Esophagus mucosa (tissue), 1 donor: Measurements from ENCODE around the gene TSPEAR. TPM values are rescaled to one million over a fixed set of nuclear protein-coding genes. Genes with fewer than 3 reads are reported as not detected.
"Not testable (repeated sequence)": the region's sequence is repeated elsewhere in the genome, so short reads cannot be mapped to it uniquely, and the experiment has no call there.

Experiments used
- ATAC-seq: fragments of 200-7000 bp; cut with Tn5 transposase; one replicate; pipeline ENCODE4 v1.9.1; 2020
- total RNA-seq: library from RNA; stranded (reverse); gene quantifications from one replicate; pipeline ENCODE4 v1.2.4, GENCODE V29; 2023
- donor health status: DM: yes; HTN: yes; CAD: no.

TSPEAR gene
- total RNA-seq, 1 donor from 2014 or later: 0.08 TPM

DNA sequence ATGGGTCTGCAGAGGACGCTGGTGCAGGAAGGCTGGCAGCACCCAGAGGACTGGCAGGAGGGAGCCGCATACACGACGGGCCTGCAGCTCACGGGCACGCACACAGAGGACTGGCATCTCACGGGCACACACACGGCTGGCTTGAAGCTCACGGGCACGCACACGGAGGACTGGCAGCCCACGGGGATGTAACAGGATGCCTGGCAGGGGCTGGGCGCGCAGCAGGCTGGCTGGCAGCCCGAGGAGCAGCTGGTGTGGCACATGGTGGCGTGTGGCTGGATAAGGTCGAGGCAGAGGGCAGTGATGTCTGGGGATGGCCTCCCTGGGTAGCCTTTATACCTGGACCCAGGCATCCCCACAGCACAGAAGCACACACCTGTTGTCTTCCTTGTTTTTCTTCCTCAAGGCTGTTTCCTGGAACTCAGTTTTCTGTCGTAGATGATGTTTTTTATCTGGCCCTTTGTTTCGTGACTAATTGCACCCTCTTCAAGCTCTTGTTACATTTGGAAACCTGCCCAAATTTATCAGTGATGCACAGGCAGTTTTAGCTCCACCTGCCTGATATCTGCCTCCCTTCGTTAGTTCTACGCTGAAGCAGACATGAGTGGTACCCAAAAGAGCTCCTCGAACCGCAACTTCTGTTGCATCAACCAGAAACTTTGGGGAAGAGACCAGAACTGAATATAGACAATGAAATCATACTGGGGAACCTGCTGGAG, 29.4 kb downstream of the TSPEAR start, which contains the start of gene KRTAP12-1:
KRTAP12-1 (minus strand) TSS at position 303 of the 719 bp plus-strand sequence; CDS start at position 263, 40 bp downstream.
- ATAC-seq: no peak

DNA sequence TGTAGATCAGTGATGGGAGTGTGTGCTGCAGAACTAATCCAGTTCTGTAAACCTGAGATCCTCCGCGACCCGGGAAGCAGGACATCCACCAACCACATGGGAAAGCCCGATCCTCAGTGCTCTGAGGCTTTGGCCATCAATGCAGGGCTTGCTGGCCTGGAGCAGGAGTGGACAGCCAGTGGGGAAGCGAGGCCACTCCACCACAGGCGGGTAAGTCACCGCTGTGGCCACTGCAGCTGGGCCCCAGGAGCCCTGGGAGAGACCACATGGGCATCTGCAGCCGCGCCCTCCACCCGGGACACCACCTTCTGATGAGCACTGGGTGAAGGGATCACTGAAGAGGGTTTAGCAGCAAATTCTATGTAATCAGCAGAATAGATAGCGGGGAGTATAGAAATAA, 30.2 kb downstream of the TSPEAR start:
- no peak for ATAC-seq

DNA sequence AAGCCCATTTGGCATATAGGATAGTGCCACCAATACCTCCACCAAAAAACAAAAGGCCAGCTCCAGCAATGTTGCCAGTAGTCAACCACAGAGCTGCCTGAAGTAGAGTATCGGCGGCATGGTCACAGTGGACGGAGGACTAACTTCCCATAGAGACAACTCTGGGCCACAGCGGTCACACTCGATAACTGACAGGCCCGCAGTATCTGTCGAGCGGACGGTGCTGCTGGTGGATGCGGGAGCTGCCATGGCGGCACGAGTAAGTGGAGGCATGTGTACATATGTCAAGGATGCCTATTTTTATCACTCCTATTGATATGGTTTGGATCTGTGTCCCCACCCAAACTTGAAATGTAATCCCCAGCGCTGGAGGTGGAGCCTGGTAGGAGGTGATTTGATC, 33.5 kb downstream of the TSPEAR start:
- no peak for ATAC-seq

DNA sequence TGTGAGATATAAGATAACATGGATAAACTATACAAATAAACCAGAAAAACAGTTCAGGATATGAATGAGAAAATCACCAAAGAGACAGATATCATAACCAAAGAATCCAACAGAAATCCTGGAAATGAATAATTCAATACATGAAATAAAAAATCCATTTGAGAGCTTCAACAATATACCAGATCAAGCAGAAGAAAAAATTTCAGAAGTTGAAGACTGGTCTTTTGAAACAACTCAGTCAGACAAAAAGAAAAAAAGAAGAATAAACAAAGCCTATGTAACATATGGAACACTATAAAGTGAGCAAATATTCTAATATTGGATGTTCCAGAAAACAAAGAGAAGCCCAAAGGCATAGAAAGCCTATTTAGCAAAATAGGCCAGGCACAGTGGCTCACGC, 39.5 kb downstream of the TSPEAR start:
- no peak for ATAC-seq

DNA sequence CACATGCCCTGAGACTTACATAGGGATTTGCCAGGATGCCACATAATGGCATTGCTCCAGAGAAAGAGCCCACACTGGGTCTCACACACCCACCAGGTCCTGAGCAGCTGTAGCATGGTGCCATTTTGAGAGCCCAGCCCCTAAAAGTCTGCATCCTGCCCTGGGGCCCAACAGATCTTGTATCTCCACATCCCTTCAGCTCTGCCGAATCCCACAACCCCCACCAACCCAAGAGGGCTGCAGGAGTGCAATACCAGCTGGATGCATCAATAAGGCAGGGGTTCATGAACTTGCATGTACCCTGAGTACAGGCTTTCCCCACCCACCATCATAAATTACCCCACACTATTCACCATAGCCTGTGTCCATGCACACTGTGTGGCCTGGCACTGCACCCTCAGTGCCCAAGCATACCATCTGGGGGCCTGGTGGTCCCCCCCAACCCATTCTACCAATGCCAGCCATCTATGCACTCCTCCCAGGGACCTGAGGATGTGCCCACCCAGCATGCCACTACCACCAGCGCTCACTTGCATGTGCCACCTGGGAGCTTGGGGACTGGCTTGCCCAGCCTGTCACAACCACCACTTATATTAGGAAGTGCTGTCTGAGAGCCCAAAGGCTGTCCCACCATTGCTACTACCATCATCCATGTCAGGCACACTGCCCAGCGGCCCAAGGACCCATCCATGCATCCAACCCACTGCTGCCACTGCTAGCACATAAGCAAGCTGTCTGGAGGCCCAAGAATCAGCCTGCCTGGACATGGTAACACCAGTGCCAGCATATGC, 40.5 kb downstream of the TSPEAR start:
- no peak for ATAC-seq

DNA sequence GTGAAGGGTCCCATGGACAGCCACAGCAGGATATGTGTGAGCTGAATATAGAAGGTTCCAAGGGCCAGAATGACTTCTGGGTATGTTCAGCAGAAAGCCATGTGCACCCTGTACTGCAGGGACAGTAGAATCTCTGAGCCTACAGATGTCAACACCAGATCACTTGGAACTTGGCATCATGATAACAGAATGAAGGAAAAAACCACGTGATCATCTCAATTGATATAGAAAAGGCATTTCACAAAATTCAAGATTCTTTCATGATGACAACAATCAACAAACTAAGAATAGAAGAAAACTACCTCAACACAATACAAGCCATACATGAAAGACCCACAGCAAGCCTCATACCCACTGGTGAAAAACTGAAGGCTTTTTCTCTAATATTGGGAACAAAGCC, 43.8 kb downstream of the TSPEAR start:
- ATAC-seq: no peak

- ATAC-seq: peak; percentile 41
Measured at GRCh38 chr21:44666401-44667320, 44.7 kb downstream of the TSPEAR start, which contains the start of gene KRTAP12-2. KRTAP12-2 (minus strand) TSS chr21:44666927; CDS start chr21:44666886, 41 bp downstream.

DNA sequence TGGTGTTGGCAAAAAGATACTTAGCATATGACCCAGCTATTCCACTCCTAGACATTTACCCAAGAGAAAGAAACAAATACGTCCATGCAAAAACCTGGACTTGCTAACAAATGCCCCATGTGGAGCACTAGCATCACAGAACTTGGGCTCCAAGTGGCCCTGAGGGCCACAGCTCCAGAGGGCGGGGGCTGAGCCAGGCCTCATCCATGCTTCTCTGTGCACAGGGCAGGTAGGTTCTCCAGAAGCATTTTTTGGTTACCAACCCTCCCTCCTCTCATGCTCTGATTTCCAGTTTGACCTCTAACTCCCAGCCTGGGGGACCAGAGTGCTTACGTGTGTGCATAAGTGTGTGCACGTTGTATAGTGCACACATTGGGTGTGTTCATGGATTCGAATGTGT, 46.7 kb downstream of the TSPEAR start:
- ATAC-seq: no peak

DNA sequence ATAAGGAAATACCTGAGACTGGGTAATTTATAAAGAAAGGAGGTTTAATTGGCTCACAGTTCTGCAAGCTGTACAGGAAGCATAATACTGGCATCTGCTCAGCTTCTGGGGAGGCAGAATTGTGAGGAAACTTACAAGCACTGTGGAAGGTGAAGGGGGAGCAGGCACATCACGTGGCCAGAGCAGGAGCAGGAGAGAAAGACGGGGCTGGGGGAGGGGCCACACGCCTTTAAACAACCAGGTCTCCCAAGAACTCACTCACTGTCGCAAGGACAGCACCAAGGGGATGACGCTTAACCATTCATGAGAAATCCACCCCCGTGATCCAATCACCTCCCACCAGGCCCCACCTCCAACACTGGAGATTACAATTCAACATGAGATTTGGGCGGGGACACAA, 49.8 kb downstream of the TSPEAR start:
- not testable (repeated sequence) for ATAC-seq

- ATAC-seq: no peak
Measured at GRCh38 chr21:44658913-44659595, 52.3 kb downstream of the TSPEAR start.

DNA sequence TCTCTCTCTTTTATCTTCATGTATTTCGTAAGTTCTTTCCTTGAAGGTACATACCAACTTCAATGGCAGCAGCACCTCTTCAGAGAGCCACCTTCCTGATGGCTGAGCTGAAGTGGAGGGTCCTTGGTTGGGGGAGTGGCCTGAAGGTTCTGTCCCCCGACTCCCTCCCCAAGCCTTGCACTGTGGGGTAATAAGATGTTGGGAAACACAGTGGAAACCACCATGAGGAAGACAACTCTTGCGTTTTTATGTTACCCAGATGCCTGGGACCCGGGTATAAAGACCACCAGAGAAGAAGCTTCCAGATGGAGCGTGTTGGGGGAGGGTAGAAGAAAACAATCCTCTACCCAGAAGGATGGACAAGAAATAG, 52.8 kb downstream of the TSPEAR start:
- no peak for ATAC-seq

DNA sequence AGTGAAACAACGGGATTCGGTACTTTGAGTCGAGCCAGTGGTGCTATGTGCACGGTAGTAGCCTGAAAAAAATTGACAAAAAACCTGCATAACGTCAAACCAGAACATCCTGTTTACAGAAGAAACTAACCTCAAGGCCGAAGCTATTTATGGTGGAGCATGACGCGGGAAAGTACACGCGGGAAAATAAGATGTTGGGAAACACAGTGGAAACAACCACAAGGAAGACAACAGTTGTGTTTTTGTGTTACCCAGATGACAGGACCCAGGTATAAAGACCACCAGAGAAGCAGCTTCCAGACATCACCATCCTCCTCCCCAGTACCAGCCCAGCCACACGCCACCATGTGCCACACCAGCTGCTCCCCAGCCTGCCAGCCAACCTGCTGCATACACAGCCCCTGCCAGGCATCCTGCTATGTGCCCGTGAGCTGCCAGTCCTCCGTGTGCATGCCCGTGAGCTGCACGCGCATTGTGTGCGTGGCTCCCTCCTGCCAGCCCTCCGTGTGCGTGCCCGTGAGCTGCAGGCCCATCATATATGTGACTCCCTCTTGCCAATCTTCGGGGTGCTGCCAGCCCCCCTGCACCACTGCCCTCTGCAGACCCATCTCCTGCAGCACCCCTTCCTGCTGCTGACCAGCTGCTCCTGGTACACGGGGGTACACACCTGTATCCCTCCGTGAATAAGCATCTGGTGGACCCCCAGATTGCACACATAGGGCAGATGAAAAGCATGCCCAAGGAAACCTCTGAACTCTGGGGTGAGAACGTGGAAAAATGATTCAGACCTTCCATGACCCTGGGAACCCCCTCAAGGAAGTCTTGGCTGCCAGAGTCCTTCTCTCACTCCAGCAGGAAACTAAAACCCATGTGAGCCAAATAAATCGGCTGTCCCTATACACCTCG, 53.5 kb downstream of the TSPEAR start, which contains the start of gene KRTAP12-3:
KRTAP12-3 (plus strand) TSS at position 298 of the 906 bp plus-strand sequence; CDS start at position 346, 48 bp downstream.
- no peak for ATAC-seq

DNA sequence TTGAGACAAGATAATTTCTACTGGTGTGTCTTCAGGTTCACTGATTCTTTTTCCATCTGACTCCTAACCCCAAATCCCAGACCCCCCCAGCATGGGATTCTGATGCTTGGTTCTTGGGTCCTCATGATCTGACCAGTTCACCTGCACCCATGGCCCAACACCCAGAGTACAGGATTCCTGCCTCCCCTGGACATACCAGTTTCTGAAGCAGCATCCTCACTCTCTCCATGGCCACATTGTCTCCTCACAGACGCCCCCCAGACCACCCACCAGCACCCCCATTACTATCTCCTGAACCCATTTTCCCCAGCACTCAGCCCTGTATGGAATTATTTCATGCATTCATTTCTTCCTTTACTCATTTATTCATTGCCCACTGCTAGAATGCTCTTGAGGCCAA, 54.5 kb downstream of the TSPEAR start:
- ATAC-seq: no peak

DNA sequence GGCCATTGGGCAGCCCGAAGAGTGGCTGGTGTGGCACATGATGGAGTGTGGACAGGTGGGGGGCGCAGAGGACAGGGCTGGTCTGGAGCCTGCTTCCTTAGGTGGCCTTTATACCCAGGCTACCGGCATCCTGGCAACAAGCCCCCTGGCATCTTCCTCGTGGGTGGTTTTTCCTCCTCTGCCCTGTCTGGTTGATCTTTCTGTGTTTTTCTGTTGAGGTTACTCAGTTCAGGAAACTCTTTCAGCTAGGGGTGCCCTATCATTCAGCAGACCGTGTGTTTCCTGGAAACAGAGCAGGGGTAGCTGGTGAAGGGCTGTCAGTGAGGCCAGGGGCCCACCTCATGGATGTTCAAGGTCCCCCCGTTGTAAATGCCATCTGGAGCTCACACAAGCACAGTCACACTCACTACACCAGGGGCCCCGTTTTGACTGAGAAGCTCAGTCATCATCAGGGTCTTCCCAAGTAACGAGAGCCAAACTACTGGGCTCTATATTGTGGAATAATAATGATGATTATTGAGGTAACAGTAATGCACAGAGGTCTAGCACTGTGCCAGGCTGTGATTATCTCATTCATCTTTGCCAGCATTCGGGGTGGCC, 56.7 kb downstream of the TSPEAR start, which contains the start of gene KRTAP12-4:
KRTAP12-4 (minus strand) TSS at position 84 of the 600 bp plus-strand sequence; CDS start at position 39, 45 bp downstream.
- ATAC-seq: no peak

DNA sequence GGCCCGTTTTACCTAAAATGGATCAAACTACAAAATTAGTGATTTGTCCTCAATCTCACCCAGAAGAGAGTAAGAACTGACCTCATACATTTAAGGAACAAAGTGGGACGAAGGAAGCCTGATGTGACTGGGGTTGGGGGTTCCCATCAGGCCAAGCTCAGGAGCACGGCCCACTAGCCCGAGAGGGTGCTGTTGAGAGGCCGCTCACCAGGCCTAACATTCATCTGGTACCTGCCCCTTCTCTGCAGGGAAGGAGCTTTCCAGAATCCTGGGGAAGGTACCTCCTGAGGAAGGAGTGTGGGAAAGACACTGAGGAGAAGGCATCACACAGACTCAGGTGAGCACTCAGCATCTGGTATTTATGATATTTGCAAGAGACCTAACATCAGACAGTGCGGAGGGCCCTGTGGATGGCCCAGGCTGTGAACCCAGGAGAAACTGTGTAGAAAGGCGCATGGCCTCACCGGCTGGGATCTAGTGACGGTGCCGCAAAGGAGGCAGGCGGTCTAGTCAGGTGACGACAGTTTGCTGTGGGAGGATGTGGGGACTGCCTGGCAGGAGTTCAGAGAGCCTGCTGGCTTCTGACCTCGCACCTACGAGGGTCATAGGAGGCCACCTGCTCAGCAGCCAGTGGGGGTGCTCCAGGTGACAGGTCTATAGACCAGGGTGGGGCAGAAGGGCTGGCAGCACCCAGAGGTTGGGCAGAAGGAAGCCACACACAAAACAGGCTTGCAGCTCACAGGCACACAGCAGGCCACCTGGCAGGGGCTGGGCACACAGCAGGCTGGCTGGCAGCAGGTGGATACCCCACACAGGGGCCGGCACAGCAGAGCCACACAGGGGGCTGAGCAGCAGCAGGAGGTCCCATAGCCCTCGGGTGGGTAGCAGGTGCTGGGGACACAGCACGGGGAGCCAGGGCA, 57.5 kb downstream of the TSPEAR start:
- no peak for ATAC-seq

GRCh38 chr21:44653123-44653522, 58.2 kb downstream of the TSPEAR start:
- ATAC-seq: no peak

DNA sequence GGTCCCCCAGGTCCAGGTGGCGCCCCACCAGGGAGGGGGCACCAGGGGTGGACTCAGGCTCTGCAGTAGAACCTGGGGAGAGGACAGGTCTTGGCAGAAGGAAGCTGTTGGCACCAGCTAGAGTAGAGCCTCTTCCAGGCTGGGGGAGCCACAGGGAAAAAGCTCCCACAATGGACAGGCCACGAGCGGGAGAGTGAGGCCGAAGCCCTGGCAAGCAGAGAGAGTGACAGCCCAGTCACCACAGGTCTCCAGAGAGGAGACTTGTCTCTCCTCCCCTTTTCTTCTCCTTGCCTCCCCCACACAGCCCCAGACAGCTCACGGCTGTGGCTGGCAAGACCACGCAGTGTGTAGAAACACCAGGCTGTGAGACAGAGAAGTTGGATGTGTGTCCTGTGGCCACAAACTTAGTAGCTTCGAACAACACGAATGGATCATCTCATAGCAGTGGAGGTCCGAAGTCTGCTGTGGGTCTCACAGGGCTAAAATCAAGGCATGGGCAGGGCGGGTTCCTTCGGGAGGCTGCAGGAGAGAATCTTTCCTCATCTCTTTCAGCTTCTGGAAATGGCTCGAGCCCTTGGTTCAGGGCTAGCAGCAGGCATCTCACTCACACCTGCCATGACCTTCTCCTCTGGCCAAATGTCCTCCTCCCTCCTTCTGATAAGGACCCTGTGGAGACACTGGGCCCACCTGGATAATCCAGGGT, 60.2 kb downstream of the TSPEAR start:
- no peak for ATAC-seq

- no peak for ATAC-seq
Measured at GRCh38 chr21:44650265-44650972, 61.0 kb downstream of the TSPEAR start.
